Stimulated activated CD4-positive, alpha-beta T cell treated with anti-CD3 and anti-CD28 coated beads, Interleukin-1b, Interleukin-23, amount 100 ng/mL, for 4 hours (primary cell): ENCODE measurements around the gene PLD5.
"Not testable (repeated sequence)": the region's sequence is repeated elsewhere in the genome, so short reads cannot be mapped to it uniquely, and the experiment has no call there.

Experiments
- DNase-seq, 2 donors: peaks; one replicate each; pipeline ENCODE4 v3.0.0-alpha.2; 2020; ENCODE audit warnings: low read depth in 2 of 2

PLD5 gene

DNA sequence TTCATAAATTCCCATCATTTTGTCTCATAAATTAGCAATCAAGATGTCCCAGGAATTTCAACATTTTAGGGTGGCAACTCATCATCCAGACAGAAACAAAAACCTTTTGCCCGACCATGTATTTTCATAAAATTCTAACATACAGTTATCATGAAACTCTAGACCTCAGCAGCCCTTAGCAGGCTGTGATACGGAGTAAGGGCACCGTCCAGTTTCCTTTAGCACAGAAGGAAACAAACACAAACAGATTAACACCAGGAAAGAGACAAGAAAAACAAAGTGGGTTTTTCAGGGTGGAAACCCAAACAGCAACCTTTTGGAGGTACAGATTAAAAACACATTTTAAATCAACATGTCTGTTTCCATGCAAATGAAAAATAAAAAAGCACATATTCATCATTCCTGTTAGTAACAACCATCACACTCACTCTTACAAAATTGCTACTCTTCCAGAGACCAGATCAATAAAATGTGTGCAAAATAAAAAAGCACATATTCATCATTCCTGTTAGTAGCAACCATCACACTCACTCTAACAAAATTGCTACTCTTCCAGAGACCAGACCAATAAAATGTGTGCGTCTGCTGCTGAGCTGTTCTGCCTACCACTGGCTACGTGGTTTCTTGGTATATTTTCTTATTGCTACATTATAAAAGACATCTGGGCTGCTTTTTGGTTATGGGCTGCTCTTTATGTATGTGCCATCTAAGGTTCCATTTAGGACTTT, 241.6 kb downstream of the PLD5 start:
- not testable (repeated sequence) for DNase-seq

DNA sequence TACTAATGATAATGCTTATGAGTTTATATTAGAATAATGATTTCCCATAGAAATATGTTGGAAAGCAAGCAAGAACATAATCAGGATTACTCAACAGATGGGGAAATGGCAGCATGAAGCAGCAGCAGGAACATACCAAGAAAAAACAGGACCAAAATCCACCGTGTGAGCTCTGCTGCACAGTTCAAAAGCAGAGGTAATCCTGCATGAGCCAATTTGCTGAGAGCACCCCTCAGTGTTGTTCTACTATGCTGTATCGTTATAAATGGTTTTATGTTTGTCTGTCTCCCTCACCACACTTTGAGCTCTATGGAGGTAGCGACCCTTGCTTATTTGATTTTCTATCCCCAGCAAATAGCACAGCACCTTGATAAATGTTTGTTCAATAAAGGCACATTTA, 246.1 kb downstream of the PLD5 start:
- not testable (repeated sequence) for DNase-seq

DNA sequence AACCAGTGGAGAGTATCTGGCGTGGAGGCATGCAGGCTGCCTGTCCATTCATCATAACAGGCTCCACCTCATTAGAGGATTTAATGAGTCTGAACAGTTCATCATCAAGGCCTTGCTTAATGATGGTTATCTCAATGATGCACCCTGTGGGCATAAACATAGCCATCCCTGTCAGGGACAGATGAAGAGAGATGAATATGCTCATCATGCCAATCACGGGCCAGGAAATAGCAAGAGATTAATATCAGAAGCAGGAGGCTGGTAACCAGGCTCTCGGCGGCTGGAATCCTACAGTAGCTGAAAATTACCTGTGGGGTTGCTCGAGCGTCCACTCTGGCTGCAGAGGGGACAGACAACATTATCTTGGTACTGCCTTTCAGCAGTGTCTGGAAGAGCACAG, 247.7 kb downstream of the PLD5 start:
- not testable (repeated sequence) for DNase-seq

DNA sequence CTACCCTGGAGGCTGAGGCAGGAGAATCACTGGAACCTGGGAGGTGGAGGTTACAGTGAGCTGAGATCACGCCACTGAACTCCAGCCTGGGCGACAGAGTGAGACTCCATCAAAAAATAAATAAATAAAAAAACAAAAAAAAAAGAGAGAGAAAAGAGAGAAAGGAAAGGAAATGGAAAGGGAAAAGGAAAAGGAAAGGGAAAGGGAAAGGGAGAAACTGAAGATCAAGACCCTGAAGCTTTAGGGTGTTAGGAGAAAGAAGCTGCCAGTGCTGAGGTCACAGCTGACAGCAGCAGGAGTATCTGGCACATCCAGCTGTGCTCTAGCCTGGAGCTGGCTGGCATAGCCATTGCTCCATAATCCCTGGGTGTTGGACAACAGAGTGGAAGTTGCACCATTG, 257.5 kb downstream of the PLD5 start:
- DNase-seq: not testable (repeated sequence)

DNA sequence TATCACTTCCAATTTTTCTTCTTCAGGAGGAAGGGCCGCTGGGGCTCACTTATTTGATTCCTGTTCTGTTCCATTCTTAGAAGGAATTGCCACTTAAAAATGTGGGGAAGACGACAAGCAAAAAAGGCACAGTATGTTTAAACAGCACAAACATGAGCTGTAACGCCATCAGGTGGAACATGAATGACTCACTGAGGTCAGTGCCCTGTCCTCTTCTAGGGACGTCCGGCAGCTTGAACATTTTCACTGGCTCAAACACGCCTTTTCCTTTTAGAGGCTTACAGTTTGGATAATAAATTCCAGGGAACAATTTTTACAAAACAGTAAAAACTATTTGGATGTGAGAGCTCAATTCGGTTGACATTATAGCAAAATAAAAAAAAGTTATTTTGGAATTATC, 260.1 kb downstream of the PLD5 start:
- DNase-seq: not testable (repeated sequence)

DNA sequence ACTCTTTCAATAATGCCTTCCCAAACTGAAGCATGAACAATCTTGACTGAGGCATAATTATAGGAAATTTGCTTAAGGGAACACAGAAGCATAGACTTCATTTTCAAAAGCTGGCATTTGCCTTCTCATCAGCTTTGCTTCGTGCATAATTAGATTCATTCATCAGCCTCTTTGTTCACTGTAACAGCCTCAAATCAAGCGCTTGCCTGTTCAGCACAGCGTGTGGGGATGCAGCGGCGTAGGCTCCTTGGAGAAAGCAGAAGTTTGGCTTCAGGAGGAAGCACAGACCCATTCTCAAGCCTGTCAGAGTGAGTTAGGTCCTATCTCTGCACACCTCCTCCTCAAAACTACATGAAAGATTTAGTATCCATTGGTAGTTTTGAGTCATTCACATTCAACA, 279.2 kb downstream of the PLD5 start:
- DNase-seq: no peak

DNA sequence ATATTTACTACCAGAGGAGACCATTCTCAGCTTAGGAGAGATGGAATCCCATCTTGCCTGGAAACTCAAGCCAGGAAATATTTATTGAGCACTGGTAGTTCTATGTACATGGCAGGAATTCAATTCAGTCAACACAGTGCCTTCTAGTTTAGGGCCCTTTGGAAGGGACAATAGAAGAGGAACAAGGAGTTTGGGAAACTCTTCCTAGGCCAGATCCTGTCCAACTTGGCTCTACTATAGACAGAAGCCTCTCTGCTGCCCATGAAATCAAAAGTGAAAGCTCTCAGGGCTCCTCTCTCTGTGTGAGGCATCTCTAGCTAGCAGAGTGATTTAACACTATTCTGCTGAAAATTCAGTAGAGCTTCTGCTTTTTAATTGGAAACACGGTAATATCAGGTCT, 281.0 kb downstream of the PLD5 start:
- DNase-seq: no peak

DNA sequence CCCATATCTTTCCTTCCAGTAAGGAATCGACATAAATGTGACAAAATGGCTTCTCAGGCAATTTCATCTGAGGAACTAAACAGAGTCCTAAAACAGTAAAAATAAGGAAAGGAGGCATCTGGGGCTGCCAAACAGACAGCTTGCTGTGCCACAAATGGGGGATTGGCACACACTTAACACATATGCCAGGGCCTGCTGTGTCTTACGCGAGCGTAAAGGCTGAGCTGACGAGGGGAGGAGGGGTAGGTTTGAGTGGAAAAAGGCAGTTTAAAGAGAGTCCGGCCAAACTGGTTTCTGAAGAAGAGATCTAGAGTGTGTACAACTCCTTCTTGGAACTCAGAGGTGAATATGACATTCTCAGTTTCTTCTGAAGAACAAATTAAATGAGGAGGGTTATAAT, 281.5 kb downstream of the PLD5 start:
- DNase-seq: no peak

DNA sequence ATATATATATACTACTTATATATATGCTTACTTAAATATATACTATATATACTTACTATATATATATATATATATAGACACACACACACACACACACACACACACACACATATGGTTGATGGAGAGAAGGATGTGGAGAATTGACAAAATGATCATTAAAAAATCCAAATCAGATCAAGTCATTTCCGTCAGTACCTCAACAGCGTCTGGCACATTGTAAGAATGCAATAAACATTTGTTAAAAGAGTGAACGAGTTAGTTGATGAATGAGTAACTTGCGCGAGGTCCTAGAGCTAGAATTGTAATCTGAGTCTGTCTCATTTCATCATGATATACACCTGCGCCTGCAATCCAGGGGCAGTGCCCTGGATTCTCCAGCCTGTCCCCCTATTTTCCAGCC, 282.6 kb downstream of the PLD5 start:
- DNase-seq: no peak

DNA sequence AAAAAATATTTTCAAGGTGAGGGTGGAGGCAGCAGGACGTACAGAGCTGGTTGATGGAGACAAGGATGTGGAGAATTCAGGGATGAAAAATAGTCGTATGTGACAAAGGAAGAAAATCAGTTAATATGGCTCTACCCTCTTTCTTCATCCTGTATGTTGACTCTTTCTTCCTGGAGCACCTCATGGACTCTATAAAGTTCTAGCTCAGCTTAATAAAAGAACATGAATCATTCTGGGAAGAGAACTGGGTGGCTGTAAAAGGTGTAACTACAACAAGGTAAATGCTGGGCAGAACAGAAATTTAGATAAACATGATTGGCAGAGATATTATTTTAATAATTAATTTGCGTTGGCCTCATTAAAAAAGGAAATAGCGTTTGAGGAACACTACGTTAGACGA, 283.8 kb downstream of the PLD5 start:
- DNase-seq: no peak

DNA sequence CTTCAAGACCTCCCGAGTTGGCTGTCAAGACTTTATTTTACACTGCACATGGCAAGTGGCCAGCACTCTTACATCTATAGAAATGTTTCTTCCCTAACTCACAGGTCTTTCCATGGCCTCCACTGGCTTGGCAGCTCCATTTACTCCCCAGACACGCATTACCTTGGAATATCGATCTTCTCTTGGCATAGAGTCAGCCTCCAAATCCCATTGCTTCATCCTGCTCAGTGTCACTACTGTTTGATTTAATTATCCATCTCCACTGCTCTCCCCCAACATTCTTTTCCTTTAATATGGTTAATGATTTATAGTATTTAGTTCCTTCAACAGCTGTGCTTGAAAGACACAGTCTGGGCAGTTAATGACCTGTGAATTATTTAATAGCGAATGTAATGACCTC, 284.4 kb downstream of the PLD5 start:
- no peak for DNase-seq

DNA sequence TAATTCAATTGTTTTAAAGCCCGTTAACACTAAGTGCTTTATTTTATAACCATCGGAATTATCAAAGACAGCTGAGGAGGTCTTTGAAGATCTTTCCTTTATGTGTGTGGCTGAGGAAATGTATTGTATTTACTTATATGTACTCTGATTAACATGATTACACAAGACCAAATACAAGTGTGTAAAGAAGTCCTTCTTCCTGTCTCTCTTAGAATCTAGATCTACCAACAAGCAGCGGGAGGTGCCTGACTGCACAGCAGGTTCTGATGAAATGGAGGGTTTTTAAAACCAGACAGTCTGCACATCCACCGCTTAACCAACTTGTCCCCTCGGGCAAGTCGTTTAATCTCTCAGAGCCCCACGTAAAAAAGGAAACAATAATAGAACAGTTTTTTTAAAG, 285.1 kb downstream of the PLD5 start:
- no peak for DNase-seq

DNA sequence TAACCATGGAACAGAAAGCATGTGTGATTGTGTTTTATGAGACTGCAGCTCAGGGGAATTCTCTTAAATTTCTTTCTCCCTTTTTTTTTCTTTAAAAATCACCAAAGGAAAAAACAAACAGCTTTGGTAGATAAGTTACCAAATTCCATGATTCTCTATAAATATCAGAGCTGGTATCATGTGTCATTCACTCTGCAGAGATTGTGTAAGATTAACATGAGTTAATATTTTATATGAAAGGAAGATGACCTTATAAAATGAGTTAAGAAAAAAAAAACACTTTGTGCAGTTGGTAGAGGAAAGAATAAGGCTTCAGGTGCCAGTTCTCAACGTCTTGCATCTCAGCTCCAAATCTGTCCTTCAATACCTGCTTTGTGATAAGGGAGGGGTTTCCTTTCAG, 287.4 kb downstream of the PLD5 start:
- DNase-seq: no peak

DNA sequence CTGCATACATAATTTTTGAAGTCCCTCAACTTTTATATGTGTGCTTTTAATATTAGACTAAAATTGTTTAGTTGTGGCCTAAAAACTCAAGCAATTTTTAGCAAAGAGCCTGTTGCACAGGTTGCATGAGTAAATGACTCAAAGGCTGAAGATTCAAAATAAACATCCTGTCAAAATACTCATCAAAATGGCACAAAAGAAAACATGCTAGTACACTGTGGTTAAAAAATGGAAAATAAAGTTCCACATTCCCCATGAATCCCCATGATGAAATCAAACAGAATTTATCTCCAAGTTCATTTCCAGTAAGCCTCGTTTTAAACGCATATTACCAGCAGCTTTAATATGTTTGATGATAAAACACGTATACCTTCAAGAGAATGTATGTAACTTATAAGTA, 295.5 kb downstream of the PLD5 start:
- DNase-seq: no peak

DNA sequence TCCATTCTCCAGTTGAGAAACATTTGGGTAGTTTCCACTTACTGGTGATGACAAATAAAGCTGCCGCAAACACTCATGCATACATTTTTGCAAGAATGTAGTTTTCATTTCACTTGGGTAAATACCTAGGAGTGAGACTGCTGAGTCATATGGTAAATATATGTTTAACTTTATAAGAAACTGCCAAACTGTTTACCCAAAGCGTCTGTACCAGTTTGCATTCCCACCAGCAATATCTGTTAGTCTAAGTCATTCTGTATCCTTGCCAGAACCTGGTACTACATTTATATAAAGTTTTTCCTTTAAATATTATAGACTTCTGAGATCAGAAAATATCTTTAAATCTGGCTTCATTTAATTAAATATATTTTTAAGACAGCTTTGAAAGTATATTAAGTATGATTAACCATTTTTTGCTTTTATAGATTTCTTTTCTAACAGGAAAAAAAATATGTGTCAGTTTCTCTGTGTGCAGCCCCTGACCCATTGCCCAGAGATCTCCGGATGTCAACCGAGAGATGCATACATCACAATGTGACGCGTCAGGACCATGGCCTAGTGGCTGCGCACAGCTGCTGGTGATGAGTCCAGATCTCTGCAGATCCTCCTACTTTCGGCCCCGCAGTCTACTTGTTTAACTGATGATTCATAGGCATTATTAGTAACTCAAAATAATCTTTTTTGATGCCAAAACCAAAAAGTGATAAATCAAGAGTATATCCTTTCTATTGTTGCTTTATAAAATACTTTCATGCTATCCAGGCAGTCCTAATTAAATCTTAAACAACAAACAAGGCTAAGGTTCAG, 298.5 kb downstream of the PLD5 start:
- DNase-seq: no peak

DNA sequence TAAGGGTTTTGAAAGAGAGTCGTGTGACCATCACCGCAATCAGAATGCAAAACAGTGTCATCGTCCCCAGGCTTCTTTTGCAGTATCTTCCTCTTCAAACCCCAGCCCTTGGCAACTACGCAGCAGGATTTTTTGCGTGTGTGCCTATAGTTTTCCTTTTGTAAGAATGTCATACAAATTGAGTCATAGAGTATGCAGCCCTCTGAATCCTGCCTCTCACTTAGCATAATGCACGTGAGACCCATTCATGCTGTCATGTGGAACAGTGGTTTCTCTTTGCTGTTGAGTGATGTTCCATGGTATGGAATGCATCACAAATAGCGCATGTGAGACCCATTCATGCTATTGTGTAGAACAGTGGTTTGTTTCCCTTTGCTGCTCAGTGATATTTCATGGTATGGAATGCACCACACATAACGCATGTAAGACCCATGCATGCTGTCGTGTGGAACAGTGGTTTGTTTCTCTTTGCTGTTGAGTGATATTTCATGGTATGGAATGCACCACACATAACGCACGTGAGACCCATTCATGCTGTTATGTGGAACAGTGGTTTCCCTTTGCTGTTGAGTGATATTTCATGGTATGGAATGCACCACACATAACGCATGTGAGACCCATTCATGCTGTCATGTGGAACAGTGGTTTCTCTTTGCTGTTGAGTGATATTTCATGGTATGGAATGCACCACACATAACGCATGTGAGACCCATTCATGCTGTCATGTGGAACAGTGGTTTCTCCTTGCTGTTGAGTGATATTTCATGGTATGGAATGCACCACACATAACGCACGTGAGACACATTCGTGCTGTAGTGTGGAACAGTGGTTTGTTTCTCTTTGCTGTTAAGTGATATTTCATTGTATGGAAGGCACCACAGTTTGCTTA, 299.4 kb downstream of the PLD5 start:
- not testable (repeated sequence) for DNase-seq

DNA sequence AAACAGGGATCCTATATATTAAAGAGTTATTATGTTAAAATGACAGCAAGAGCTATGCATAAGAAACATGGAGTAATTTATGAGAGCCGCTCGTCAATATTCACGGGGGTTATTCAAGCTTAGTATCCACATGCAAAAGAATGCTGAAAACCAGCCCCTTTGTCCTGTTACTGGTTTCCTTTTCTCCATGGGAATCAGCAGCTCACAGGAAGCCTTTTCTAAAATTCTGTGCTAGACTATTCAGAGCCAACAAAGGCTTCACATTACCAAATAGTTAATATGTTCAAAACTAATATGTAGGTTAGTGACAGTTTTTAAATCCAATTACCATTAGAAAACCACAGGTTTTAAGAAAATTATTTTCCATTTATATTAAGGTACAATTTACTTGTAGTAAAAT, 300.0 kb downstream of the PLD5 start:
- no peak for DNase-seq

DNA sequence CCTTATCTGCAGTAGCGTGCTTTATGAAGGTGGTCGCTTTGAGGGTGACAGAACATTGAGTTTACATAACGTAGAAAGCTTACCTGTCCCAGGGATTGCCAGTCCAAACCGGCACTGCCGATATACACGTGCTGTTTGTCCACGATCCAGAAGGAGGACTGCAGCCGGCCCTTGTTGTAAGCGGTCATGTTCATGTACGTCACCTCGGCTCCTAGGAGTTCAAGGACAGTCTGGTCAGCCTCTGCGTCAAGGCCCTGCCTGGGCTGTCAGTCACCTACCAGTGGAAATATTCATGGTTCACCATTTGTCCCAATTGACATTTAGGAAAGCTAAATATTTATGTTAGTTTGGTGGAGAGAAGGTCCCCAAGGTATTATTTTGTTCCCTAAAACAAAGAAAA, 304.6 kb downstream of the PLD5 start:
- DNase-seq: no peak

DNA sequence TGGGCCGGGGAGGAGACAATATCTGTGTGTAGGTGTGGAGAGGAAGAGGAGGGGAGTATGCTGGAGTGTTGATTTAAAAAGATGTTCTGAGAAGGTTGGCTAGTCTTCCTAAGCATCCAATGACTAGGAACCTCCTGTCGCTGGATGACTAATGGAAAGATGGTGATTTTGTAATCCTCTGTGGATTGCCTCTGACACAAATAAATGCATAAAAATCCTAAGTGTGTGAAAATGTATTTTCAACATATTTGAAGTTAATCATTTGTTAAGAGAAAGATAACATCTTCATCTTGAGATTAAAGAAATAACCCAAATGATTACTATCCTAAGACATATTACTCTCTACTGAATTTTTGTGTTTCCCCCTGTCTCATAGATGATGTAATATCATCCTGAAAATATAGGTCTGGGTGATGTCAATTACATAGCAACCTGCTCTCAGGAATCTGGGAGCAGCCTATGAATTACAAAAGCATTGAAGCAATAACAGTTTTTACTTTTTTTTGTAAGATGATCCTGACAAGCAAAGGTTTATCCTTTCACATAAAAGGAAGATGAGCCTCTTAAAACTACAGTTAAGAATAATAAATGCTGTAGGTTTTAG, 305.1 kb downstream of the PLD5 start:
- no peak for DNase-seq

DNA sequence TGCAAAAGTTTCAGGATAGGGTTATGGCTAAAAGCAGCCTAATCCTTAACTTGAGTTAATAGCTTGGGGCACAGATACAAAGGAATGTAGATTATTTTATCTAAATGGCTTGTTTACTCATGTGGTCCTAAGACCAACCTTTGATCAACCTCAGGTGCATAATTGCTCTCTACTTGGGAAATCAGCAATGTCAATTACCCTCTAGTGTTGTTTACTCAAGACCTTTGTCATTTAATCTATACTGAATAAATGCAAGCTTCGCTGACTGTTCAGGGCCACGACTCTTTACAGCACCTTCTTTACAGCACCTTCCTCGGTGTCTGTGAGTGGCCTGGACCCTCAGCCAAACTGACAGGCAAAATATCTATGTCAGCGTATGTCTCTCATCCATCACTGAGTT, 308.1 kb downstream of the PLD5 start:
- DNase-seq: no peak

DNA sequence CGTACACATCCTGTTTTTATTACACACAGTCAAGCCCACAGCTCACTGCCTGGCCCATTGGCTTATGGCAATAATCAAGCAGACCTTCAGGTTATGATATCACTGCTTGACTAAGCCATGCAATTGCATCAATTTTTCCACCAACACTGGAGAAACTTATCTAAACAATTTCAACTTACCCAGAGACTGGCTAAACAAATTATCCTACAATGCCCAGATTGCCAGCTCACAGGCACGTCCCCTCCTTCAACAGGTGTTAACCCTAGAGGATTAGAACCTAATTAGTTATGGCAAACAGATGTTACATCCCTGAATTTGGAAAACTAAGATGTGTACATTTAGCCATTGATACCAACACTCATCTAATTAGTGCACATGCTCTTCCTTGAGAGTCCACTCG, 310.0 kb downstream of the PLD5 start:
- not testable (repeated sequence) for DNase-seq

DNA sequence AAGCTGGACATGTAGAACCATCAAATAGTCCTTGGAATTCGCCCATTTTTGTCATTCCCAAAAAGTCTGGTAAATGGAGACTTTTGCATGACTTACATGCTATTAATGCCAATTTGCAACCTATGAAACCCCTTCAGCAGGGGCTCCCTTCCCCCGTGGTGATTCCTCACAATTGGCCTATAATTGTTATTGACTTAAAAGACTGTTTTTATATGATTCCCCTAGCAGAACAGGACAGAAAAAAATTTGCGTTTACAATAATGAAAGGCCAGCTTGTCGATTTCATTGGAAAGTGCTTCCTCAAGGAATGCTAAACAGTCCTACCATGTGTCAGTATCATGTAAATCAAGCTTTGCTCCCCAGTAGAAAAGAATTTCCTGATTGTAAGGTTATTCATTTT, 311.5 kb downstream of the PLD5 start:
- DNase-seq: not testable (repeated sequence)
